Common myeloid progenitor, CD34-positive (primary cell): ENCODE data around the gene MPND.

Experiments used
- CTCF ChIA-PET: fragments of 350-600 bp; sonication (Branson Sonifier 250); formaldehyde crosslinking; loops from one replicate; lab custom pipeline; 2021; ENCODE audit warnings: antibody characterized with exemption; lab: Charles Lee
- POLR2A ChIA-PET: fragments of 350-600 bp; sonication (Branson Sonifier 250); formaldehyde crosslinking; loops from one replicate; lab custom pipeline; 2021; ENCODE audit warnings: antibody characterized with exemption; lab: Charles Lee
- DNase-seq, 3 donors: peaks; one replicate each; pipeline versions ENCODE4 v3.0.0 to v3.0.0-alpha.2; 2013
- H3K27ac ChIP-seq, 2 experiments: 1 replicate in 1 of 2; 2 replicates in 1 of 2; pipeline ENCODE4 v1.7.0; 2013; ENCODE audit warnings: inconsistent platforms in 2 of 2, low read length in 2 of 2, mild to moderate bottlenecking in 2 of 2, low read depth in 1 of 2, moderate library complexity in 1 of 2; ENCODE audit not compliant: severe bottlenecking in 2 of 2, insufficient read depth in 1 of 2, poor library complexity in 1 of 2
- H3K27me3 ChIP-seq, 5 experiments: replicated peaks in 2 of 5; 1 replicate in 3 of 5; 2 replicates in 2 of 5; pipeline versions ENCODE4 v1.6.1 to v1.7.0; 2013; ENCODE audit warnings: low read length in 4 of 5, mild to moderate bottlenecking in 2 of 5, moderate library complexity in 2 of 5, inconsistent platforms in 1 of 5; ENCODE audit not compliant: insufficient read depth in 5 of 5, control insufficient read depth in 4 of 5
- H3K36me3 ChIP-seq, 4 experiments: 1 replicate in 2 of 4; 2 replicates in 2 of 4; pipeline versions ENCODE4 v1.6.1 to v1.7.0; 2013; ENCODE audit warnings: low read length in 3 of 4, control low read depth in 1 of 4, mild to moderate bottlenecking in 1 of 4; ENCODE audit not compliant: control insufficient read depth in 4 of 4, insufficient read depth in 4 of 4
- H3K4me1 ChIP-seq, 4 experiments: 1 replicate in 3 of 4; 2 replicates in 1 of 4; pipeline versions ENCODE4 v1.6.1 to v1.7.1; 2013; ENCODE audit warnings: low read length in 3 of 4, mild to moderate bottlenecking in 3 of 4, control low read depth in 1 of 4, inconsistent platforms in 1 of 4, moderate library complexity in 1 of 4; ENCODE audit not compliant: control insufficient read depth in 4 of 4, insufficient read depth in 4 of 4; ENCODE audit errors: control extremely low read depth in 1 of 4
- H3K4me3 ChIP-seq, 7 experiments: 1 replicate in 4 of 7; 2 replicates in 3 of 7; pipeline versions ENCODE4 v1.5.1 to v1.7.0; 2013; ENCODE audit warnings: mild to moderate bottlenecking in 7 of 7, low read length in 6 of 7, moderate library complexity in 6 of 7, inconsistent platforms in 2 of 7, low read depth in 2 of 7, control low read depth in 1 of 7; ENCODE audit not compliant: insufficient read depth in 4 of 7, control insufficient read depth in 1 of 7; ENCODE audit errors: extremely low read depth in 1 of 7
- H3K9me3 ChIP-seq, 5 experiments: 1 replicate in 4 of 5; 2 replicates in 1 of 5; pipeline versions ENCODE4 v1.6.1 to v1.7.1; 2013; ENCODE audit warnings: low read length in 4 of 5, mild to moderate bottlenecking in 2 of 5, inconsistent platforms in 1 of 5, low read depth in 1 of 5, moderate library complexity in 1 of 5; ENCODE audit not compliant: control insufficient read depth in 4 of 5, insufficient read depth in 2 of 5; ENCODE audit errors: control extremely low read depth in 1 of 5
- WGBS: methylation state at CpG from one replicate; pipeline ENCODE4 v1.1.5; 2013; ENCODE audit not compliant: insufficient coverage; 5-methylcytosine and 5-hydroxymethylcytosine counted together

Gene MPND

DNA sequence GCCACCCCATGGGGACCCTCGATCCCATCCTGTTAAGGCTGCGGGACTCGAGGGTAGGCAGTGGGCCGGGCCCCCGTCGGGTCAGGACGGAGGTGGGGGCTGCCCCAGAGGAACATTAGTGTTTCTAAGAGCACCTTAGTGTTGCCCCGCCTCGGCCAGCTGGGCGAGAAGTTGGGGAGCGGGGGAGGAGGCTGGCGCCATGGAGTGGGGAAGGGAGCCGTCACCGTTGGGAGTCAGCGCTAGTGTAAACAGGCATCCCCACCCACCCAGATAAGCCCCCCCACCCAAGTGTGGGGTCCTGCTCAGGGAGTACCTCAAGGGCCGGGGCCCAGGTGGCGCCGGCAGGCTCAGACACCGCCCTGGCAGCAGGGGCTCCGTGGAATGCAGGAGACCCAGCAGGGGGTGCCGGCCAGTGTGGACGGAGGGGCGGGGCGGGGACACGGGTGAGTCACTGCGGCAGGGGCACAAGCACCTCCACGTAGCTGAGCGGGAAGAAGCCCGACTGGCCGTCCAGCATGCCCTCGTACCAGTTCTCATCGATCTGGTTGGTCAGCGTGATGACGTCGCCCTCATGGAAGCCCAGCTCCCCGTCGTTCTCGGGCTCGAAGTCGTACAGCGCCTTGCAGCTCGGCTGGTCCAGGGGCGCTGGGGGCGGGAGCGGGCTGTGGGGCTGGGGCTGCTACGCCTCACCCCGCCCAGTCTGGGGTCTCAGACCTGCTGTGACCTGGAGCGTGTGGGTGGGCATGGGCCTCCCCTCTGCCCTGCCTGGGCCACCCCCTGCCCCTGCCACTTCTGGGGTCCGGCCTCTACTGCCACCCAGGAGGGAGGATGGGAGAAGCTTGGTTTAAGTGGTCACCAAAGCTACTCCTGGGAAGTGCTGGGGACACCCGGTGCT is 18.0 kb downstream of the MPND start:
- Histone ChIP-seq H3K36me3 (peaks cover 3 to 88% (median 60%) of the 10 kb centered on the region in 4 experiments), H3K27me3 (no peaks in the 10 kb centered on the region), H3K4me1 (peaks cover 0 to 2% (median 0%) of the 10 kb centered on the region in 4 experiments), H3K27ac (no peak overlapping the region), H3K9me3 (no peaks in the 10 kb centered on the region), H3K4me3 (no peak overlapping the region)
- WGBS, result 95% methylated on average over 41 of the region's 50 CpGs
- CTCF ChIA-PET, result interaction anchor here (1.0 to 2.3 kb wide), 3 partner anchors 8 to 94 kb away, joined by 3 to 11 read pairs (median 7); no protein-coding TSS in a partner anchor
- DNase-seq, result no peak
- POLR2A ChIA-PET, result interaction anchor here (0.6 kb wide), 2 partner anchors 63 to 114 kb away, joined by 3 read pairs; partner anchors contain the start of gene YJU2

DNA sequence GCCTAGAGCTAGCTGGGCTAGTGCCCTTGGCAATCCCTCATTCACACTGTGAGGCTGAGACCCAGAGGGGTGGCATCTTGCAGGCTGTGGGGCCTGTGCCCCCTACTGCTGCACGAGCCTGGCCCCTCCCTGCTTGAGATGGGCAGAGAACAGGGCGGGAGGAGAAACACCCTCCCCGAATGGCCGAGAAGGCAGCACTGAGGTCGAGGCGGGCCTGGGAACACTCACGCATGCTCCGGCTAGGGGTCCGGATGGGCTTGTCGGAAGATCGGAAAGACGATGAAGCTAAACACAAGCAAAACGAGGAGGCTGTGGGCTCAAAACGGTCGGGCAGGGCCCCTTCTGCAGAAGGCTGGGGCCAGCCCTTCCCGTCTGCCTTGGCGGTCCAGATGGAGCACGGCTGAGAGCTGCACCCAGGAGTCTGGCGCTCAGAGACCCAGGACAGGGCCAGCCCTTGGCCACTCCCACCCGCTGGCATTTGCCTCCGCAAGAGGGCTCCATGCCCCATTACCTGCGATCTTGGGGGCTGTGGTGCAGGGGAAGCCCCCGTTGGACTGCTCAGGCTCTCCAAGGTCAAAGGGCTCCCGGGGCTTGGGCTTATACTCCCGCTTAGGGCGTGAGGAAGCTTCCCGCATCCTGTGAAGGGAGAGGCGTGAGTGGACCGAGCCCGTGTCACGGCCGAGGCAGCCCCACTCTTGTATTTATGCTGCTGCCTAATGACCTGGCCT is 18.9 kb downstream of the MPND start:
- Histone ChIP-seq H3K36me3 (peaks cover 3 to 87% (median 60%) of the 10 kb centered on the region in 4 experiments), H3K9me3 (no peaks in the 10 kb centered on the region), H3K4me1 (peaks cover 0 to 2% (median 0%) of the 10 kb centered on the region in 4 experiments), H3K27ac (no peak overlapping the region), H3K4me3 (no peak overlapping the region), H3K27me3 (no peaks in the 10 kb centered on the region)
- WGBS, result 95% methylated on average over 32 of the region's 32 CpGs
- ChIA-PET CTCF (interaction anchor here (1.0 to 2.3 kb wide), 4 partner anchors 7 to 95 kb away, joined by 3 to 11 read pairs (median 5); no protein-coding TSS in a partner anchor), POLR2A (interaction anchor here (0.6 kb wide), 1 partner anchor 64 kb away, joined by 3 read pairs; no protein-coding TSS in a partner anchor)
- no peak for DNase-seq

DNA sequence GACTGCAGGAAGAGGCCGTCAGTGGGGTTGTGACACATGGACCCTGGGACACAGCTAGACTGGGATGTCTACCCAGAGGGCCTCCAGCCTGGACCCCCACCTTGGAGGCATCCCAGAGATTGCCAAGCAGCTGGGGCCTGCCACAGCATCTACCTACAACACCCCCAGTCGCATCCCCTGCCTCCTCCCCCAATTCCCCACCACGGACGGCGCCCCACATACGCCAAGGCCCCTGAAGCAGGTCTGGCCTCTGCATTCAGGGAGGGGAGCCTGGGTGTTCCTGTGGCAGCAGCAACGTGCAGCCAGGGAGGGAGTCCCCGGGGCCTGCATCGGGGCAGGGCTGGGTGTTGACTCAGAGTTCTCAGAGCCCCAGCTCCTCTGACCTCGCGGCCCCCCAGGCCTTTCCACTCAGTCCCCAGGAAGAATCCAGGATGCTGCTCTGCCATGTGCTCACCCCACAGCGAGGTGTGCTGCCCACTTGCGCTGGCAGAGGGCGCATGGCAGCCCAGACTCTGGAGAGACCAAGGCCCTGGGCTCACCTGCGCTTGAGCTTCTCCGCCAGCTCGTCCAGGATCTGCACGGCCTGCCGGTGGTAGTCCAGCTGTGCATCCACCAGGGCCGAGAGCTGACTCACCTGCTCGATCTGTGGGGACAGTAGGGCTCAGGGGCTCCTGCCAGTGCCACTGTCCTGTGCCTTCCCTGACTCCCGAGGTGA is 19.6 kb downstream of the MPND start:
- H3K27me3 ChIP-seq, result no peaks in the 10 kb centered on the region
- H3K9me3 ChIP-seq, result no peaks in the 10 kb centered on the region
- ChIA-PET CTCF (interaction anchor here (0.9 to 1.3 kb wide), 6 partner anchors 9 to 39 kb away, joined by 3 to 11 read pairs (median 4); partner anchors contain the start of gene CHAF1A), POLR2A (no interaction called here)
- H3K27ac ChIP-seq, result no peak overlapping the region
- peaks cover 3 to 90% (median 57%) of the 10 kb centered on the region in 4 experiments for H3K36me3 ChIP-seq
- 96% methylated on average over 17 of the region's 22 CpGs for WGBS
- H3K4me3 ChIP-seq, result no peak overlapping the region
- H3K4me1 ChIP-seq, result peaks cover 0 to 2% (median under 1%) of the 10 kb centered on the region in 4 experiments
- DNase-seq, result no peak

DNA sequence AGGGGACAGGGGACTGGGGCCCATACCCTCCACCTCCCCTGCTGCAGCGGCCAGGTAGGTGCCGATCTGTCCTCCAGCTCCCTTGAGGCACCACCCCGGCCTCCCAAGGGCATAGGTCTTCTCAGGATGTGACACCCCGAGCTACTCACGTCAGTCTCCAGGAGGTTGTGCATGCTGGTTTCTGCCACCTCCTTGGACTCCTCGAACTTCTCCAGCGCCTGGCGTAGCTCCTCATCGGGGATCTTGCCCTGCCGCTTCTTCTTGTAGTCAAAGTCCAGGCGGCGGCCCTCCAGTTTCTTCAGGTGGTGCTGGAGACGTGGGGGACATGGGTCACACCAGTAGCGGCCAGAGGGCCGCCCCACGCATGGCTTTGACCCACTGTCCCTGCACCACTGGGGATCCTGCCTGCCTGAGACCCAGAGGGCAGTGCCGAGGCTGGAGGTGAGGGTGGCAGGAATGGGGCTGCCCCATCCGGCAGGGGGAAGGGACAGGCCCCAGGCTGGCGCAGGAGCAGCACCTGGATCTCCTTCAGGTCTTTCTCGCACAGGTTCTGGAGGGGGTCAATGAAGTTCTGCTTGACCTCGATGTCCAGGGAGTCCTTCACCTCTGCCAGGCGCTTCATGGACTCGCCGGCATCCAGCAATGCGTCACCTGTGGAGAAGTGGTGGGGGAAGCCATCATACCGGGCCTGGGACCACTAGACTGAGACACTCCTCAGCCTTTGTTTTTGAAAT is 20.4 kb downstream of the MPND start:
- WGBS, result 99% methylated on average over 26 of the region's 26 CpGs
- peaks cover 0 to 7% (median 3%) of the 10 kb centered on the region in 4 experiments for H3K4me1 ChIP-seq
- peaks cover 3 to 87% (median 53%) of the 10 kb centered on the region in 4 experiments for H3K36me3 ChIP-seq
- ChIA-PET POLR2A (no interaction called here), CTCF (interaction anchor here (0.9 to 1.3 kb wide), 5 partner anchors 9 to 38 kb away, joined by 3 to 4 read pairs (median 4); partner anchors contain the start of gene CHAF1A)
- H3K27me3 ChIP-seq, result no peaks in the 10 kb centered on the region
- H3K4me3 ChIP-seq, result no peak overlapping the region
- no peak for DNase-seq
- no peak overlapping the region for H3K27ac ChIP-seq
- no peaks in the 10 kb centered on the region for H3K9me3 ChIP-seq

DNA sequence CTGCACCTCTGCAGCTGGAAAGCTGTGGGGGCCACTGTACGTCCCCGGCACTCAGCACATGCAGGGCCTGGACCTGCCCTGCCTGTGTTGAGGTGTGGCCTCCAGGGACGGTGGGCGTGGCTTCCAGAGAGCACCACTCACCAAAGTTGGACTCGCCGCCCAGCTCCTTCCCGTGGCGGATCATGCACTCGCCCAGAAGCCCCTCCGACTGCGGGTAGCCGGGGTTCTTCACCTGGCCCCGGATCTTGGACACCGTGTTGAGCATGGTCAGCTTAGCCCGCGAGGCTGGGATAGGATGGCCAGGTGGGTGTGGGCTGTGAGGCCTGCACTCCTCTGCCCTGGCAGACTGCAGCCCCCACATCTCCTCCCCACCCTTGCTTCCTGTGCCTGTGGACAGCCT is 22.0 kb downstream of the MPND start:
- Histone ChIP-seq H3K4me1 (peaks cover 0 to 23% (median 19%) of the 10 kb centered on the region in 4 experiments), H3K9me3 (no peaks in the 10 kb centered on the region), H3K4me3 (no peak overlapping the region), H3K27me3 (no peaks in the 10 kb centered on the region), H3K36me3 (peaks cover 3 to 71% (median 39%) of the 10 kb centered on the region in 4 experiments), H3K27ac (no peak overlapping the region)
- 100% methylated on average over 10 of the region's 16 CpGs for WGBS
- POLR2A ChIA-PET, result no interaction called here
- no peak for DNase-seq
- CTCF ChIA-PET, result interaction anchor here (0.7 to 5.1 kb wide), 5 partner anchors 15 to 104 kb away, joined by 3 to 23 read pairs (median 4); partner anchors contain the start of genes CHAF1A and SH3GL1
